AG04450 (cell line): ENCODE data around the gene RBM28. TPM values are rescaled to one million over a fixed set of nuclear protein-coding genes. Genes with fewer than 3 reads are reported as not detected.

Experiments
- CTCF ChIA-PET: fragments of 300-600, 350-600 bp; formaldehyde crosslinking; extraction: SDS; loops from one replicate; lab custom pipeline; 2022; ENCODE audit warnings: antibody characterized with exemption, inconsistent platforms; lab: Charles Lee
- POLR2A ChIA-PET: fragments of 350-600 bp; formaldehyde crosslinking; extraction: SDS; loops from one replicate; lab custom pipeline; 2021; ENCODE audit warnings: antibody characterized with exemption, inconsistent platforms; lab: Yijun Ruan, JAX
- DNase-seq: peaks from one replicate; pipeline ENCODE4 v3.0.0-alpha.2; 2011; ENCODE audit warnings: low read depth, low spot score
- H3K27ac ChIP-seq: one replicate; pipeline ENCODE4 v1.5.1; 2012; ENCODE audit warnings: low read depth, low read length, control low read depth
- H3K27me3 ChIP-seq: one replicate; pipeline ENCODE4 v1.6.0; 2012; ENCODE audit warnings: low read length; ENCODE audit not compliant: control insufficient read depth, insufficient read depth
- H3K4me3 ChIP-seq: 2 replicates; pipeline ENCODE4 v1.5.1; 2011; ENCODE audit warnings: mild to moderate bottlenecking, low read depth, low read length, control low read depth
- H3K9me3 ChIP-seq: 2 replicates; pipeline ENCODE4 v1.5.1; 2012; ENCODE audit warnings: low read length; ENCODE audit not compliant: control insufficient read depth, insufficient read depth
- polyA plus RNA-seq: library from polyadenylated mRNA; depleted of rRNA; stranded (reverse); fragments of >200 nt; gene quantifications from 2 replicates; pipeline ENCODE4 v1.2.3, GENCODE V29; 2011
- TF ChIP-seq, protein P1 (sequence below): IDR thresholded peaks from 2 replicates; pipeline ENCODE4 v1.5.1; 2011; ENCODE audit warnings: low read depth, low read length, control low read depth, inconsistent platforms

Gene RBM28
- polyA plus RNA-seq, 1 experiment: 19.0 TPM

DNA sequence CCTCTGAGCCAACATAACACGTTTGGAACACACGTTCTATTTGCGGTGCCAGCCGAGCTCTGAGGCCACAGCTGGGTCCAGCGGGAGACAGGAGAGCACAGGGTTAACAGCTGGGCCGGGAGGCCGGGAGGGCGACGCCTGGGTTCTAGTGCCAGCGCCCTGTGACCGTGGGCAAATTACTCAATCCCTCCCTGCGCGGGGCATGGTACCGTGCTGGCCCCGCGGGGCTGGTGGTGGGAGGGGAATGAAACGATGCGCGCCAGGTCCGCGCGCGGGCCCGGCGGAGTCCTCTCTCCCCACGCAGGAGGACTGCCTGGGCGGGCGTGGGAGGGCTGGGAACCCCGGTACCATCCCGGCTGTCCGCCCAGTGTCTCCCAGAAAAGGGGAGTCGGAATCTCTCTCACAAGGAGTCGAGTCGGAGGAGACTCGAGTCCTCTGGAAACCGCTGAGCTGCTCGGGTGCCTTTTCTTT lies 72.2 kb downstream of the RBM28 start:
- ChIA-PET CTCF (no interaction called here), POLR2A (no interaction called here)

GRCh38 chr7:128270826-128271272 lies 72.9 kb downstream of the RBM28 start:
- H3K27me3 ChIP-seq: peaks cover 61% of the 10 kb centered on the region
- CTCF ChIA-PET: interaction anchor here (1.7 kb wide), 1 partner anchor 51 kb away, joined by 8 read pairs; no protein-coding TSS in a partner anchor

More for the DNA sequence above, 72.2 kb downstream of the RBM28 start:
- no peak overlapping the region for H3K27ac ChIP-seq
- H3K4me3 ChIP-seq: peak overlapping the region; percentile 39
- H3K27me3 ChIP-seq: peaks cover 60% of the 10 kb centered on the region
- peaks cover 9% of the 10 kb centered on the region; the same call in 1 of the 2 replicates for H3K9me3 ChIP-seq
- TF ChIP-seq, protein P1, sequence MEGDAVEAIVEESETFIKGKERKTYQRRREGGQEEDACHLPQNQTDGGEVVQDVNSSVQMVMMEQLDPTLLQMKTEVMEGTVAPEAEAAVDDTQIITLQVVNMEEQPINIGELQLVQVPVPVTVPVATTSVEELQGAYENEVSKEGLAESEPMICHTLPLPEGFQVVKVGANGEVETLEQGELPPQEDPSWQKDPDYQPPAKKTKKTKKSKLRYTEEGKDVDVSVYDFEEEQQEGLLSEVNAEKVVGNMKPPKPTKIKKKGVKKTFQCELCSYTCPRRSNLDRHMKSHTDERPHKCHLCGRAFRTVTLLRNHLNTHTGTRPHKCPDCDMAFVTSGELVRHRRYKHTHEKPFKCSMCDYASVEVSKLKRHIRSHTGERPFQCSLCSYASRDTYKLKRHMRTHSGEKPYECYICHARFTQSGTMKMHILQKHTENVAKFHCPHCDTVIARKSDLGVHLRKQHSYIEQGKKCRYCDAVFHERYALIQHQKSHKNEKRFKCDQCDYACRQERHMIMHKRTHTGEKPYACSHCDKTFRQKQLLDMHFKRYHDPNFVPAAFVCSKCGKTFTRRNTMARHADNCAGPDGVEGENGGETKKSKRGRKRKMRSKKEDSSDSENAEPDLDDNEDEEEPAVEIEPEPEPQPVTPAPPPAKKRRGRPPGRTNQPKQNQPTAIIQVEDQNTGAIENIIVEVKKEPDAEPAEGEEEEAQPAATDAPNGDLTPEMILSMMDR: no peak
- no peak for DNase-seq

GRCh38 chr7:128268233-128268632 lies 75.5 kb downstream of the RBM28 start:
- ChIA-PET CTCF (interaction anchor here (0.6 kb wide), 1 partner anchor 10 kb away, joined by 5 read pairs; no protein-coding TSS in a partner anchor), POLR2A (no interaction called here)
- Histone ChIP-seq H3K27me3 (peaks cover 67% of the 10 kb centered on the region), H3K27ac (no peak overlapping the region), H3K4me3 (no peak overlapping the region), H3K9me3 (peaks cover 9% of the 10 kb centered on the region; the same call in 1 of the 2 replicates)
- TF ChIP-seq, protein P1: no peak
- DNase-seq: no peak

More at GRCh38 chr7:128270826-128271272, 72.9 kb downstream of the RBM28 start:
- H3K27ac ChIP-seq: no peak overlapping the region
- peaks cover 9% of the 10 kb centered on the region; the same call in 1 of the 2 replicates for H3K9me3 ChIP-seq
- TF ChIP-seq, protein P1: peak; percentile 31
- H3K4me3 ChIP-seq: no peak overlapping the region
- no peak for DNase-seq
- POLR2A ChIA-PET: no interaction called here

DNA sequence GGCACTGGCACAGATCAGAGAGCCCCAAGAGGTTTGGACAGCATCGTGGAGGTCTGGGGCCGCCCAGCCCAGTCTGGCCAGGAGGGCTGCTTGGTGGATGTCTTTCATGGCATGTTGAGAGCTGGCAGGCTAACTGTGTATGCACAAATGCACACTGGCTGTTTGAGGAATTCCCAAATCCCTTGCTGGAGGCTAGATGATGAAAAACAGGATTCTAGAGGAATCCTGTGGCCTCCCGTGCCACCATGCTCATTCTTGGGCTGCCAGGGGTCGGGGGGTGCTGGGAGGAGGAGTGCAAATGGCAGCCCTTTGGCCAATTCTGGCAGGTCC lies 76.1 kb downstream of the RBM28 start:
- H3K9me3 ChIP-seq: peaks cover 9% of the 10 kb centered on the region; the same call in 1 of the 2 replicates
- H3K27me3 ChIP-seq: peaks cover 62% of the 10 kb centered on the region
- peak overlapping the region; percentile 44; the same call in 1 of the 2 replicates for H3K4me3 ChIP-seq
- TF ChIP-seq, protein P1: no peak
- H3K27ac ChIP-seq: peak overlapping the region; percentile 57
- no peak for DNase-seq
- CTCF ChIA-PET: interaction anchor here (0.8 kb wide), 2 partner anchors 55 to 58 kb away, joined by 3 read pairs; no protein-coding TSS in a partner anchor
- POLR2A ChIA-PET: no interaction called here

- DNase-seq: no peak
- Histone ChIP-seq H3K27ac (peak overlapping the region; percentile 57), H3K4me3 (peak overlapping the region; percentile 44), H3K9me3 (peaks cover 6% of the 10 kb centered on the region; the same call in 1 of the 2 replicates), H3K27me3 (peaks cover 57% of the 10 kb centered on the region)
- POLR2A ChIA-PET: no interaction called here
- CTCF ChIA-PET: interaction anchor here (0.6 to 0.8 kb wide), 3 partner anchors 51 to 58 kb away, joined by 3 read pairs; no protein-coding TSS in a partner anchor
- TF ChIP-seq, protein P1: peak; percentile 22; the same call in 1 of the 2 replicates
Measured at GRCh38 chr7:128266883-128267594, 76.7 kb downstream of the RBM28 start.
